Effector memory CD4-positive, alpha-beta T cell (primary cell): ENCODE measurements around the gene MVK.
A peak's percentile ranks its signal among the peaks of the same experiment; 100 is the strongest.
"Not testable (repeated sequence)": the region's sequence is repeated elsewhere in the genome, so short reads cannot be mapped to it uniquely, and the experiment has no call there.

ENCODE experiments used
- DNase-seq, 3 donors: peaks; one replicate each; pipeline ENCODE4 v3.0.0-alpha.2; 2020
- H3K27ac ChIP-seq: 2 replicates; pipeline ENCODE4 v1.7.0; 2013; ENCODE audit warnings: mild to moderate bottlenecking, low read length, moderate library complexity; ENCODE audit not compliant: insufficient read depth, poor library complexity, severe bottlenecking
- H3K27me3 ChIP-seq: replicated peaks from 2 replicates; pipeline ENCODE4 v1.7.0; 2013; ENCODE audit warnings: mild to moderate bottlenecking, low read length; ENCODE audit not compliant: insufficient read depth, control insufficient read depth, poor library complexity, severe bottlenecking
- H3K36me3 ChIP-seq: 2 replicates; pipeline ENCODE4 v1.7.0; 2013; ENCODE audit warnings: mild to moderate bottlenecking, low read length, moderate library complexity; ENCODE audit not compliant: control insufficient read depth, insufficient read depth
- H3K4me1 ChIP-seq: 2 replicates; pipeline ENCODE4 v1.7.0; 2013; ENCODE audit warnings: low read length, mild to moderate bottlenecking; ENCODE audit not compliant: control insufficient read depth, insufficient read depth, poor library complexity, severe bottlenecking
- H3K4me3 ChIP-seq: 2 replicates; pipeline ENCODE4 v1.7.0; 2013; ENCODE audit warnings: low read length, low read depth, mild to moderate bottlenecking; ENCODE audit not compliant: insufficient read depth, poor library complexity, severe bottlenecking
- H3K9me3 ChIP-seq: 2 replicates; pipeline ENCODE4 v1.7.0; 2013; ENCODE audit warnings: mild to moderate bottlenecking, low read length, moderate library complexity; ENCODE audit not compliant: control insufficient read depth

The MVK gene

GRCh38 chr12:109596418-109597244 is 23.0 kb downstream of the MVK start:
- no peak for DNase-seq
- Histone ChIP-seq H3K27ac (no peak overlapping the region), H3K36me3 (peaks cover 4% of the 10 kb centered on the region)

GRCh38 chr12:109597414-109597794 is 23.8 kb downstream of the MVK start:
- Histone ChIP-seq H3K36me3 (peaks cover 4% of the 10 kb centered on the region), H3K27me3 (no peaks in the 10 kb centered on the region), H3K9me3 (no peaks in the 10 kb centered on the region), H3K4me1 (peaks cover 22% of the 10 kb centered on the region), H3K27ac (no peak overlapping the region), H3K4me3 (no peak overlapping the region)
- DNase-seq = no peak

More at GRCh38 chr12:109596418-109597244, 23.0 kb downstream of the MVK start:
- H3K27me3 ChIP-seq = no peaks in the 10 kb centered on the region
- H3K4me1 ChIP-seq = peaks cover 22% of the 10 kb centered on the region
- H3K9me3 ChIP-seq = no peaks in the 10 kb centered on the region
- no peak overlapping the region for H3K4me3 ChIP-seq

- H3K4me3 ChIP-seq = no peak overlapping the region
These were observed 24.3 kb downstream of the MVK start for GRCh38 chr12:109597795-109598427.

GRCh38 chr12:109598428-109598854 is 24.8 kb downstream of the MVK start:
- Histone ChIP-seq H3K36me3 (no peaks in the 10 kb centered on the region), H3K4me1 (peaks cover 22% of the 10 kb centered on the region), H3K27ac (no peak overlapping the region), H3K9me3 (no peaks in the 10 kb centered on the region), H3K27me3 (no peaks in the 10 kb centered on the region), H3K4me3 (no peak overlapping the region)
- no peak for DNase-seq

More at GRCh38 chr12:109597795-109598427, 24.3 kb downstream of the MVK start:
- Histone ChIP-seq H3K36me3 (no peaks in the 10 kb centered on the region), H3K27ac (no peak overlapping the region), H3K4me1 (peaks cover 22% of the 10 kb centered on the region), H3K9me3 (no peaks in the 10 kb centered on the region), H3K27me3 (no peaks in the 10 kb centered on the region)
- peak; percentile 20 to 40 (median 26) for DNase-seq

GRCh38 chr12:109599087-109599486 is 25.5 kb downstream of the MVK start:
- Histone ChIP-seq H3K4me3 (no peak overlapping the region), H3K9me3 (no peaks in the 10 kb centered on the region), H3K4me1 (peaks cover 22% of the 10 kb centered on the region), H3K36me3 (no peaks in the 10 kb centered on the region), H3K27ac (no peak overlapping the region), H3K27me3 (no peaks in the 10 kb centered on the region)
- DNase-seq = no peak

- Histone ChIP-seq H3K36me3 (no peaks in the 10 kb centered on the region), H3K9me3 (no peaks in the 10 kb centered on the region)
- no peak for DNase-seq
These were observed 26.9 kb downstream of the MVK start for GRCh38 chr12:109600481-109600880.

GRCh38 chr12:109600995-109601394 is 27.4 kb downstream of the MVK start:
- DNase-seq = no peak
- no peaks in the 10 kb centered on the region for H3K9me3 ChIP-seq
- no peaks in the 10 kb centered on the region for H3K27me3 ChIP-seq
- H3K4me3 ChIP-seq = no peak overlapping the region
- H3K36me3 ChIP-seq = no peaks in the 10 kb centered on the region
- H3K27ac ChIP-seq = no peak overlapping the region
- H3K4me1 ChIP-seq = peaks cover 6% of the 10 kb centered on the region

More at GRCh38 chr12:109600481-109600880, 26.9 kb downstream of the MVK start:
- no peaks in the 10 kb centered on the region for H3K27me3 ChIP-seq
- peaks cover 9% of the 10 kb centered on the region for H3K4me1 ChIP-seq
- H3K4me3 ChIP-seq = no peak overlapping the region
- no peak overlapping the region for H3K27ac ChIP-seq

- Histone ChIP-seq H3K9me3 (no peaks in the 10 kb centered on the region), H3K4me1 (peaks cover 6% of the 10 kb centered on the region), H3K36me3 (no peaks in the 10 kb centered on the region), H3K4me3 (no peak overlapping the region), H3K27me3 (no peaks in the 10 kb centered on the region), H3K27ac (no peak overlapping the region)
- DNase-seq = no peak
These were observed 28.0 kb downstream of the MVK start for GRCh38 chr12:109601557-109601956.

- H3K4me3 ChIP-seq, H3K27me3 ChIP-seq, H3K4me1 ChIP-seq, H3K9me3 ChIP-seq, H3K36me3 ChIP-seq, DNase-seq, H3K27ac ChIP-seq: not testable (repeated sequence)
These were observed 28.5 kb downstream of the MVK start for GRCh38 chr12:109602132-109602531.

GRCh38 chr12:109604132-109604585 is 30.6 kb downstream of the MVK start:
- H3K4me1 ChIP-seq = no peaks in the 10 kb centered on the region
- H3K27me3 ChIP-seq = no peaks in the 10 kb centered on the region

More at GRCh38 chr12:109604132-109604585, 30.6 kb downstream of the MVK start:
- H3K9me3 ChIP-seq = no peaks in the 10 kb centered on the region
- no peak overlapping the region for H3K27ac ChIP-seq
- DNase-seq = no peak
- H3K4me3 ChIP-seq = no peak overlapping the region
- H3K36me3 ChIP-seq = no peaks in the 10 kb centered on the region
